Psoas muscle (tissue), 8 donors: ENCODE measurements around the gene GASK1B. TPM values are rescaled to one million over a fixed set of nuclear protein-coding genes. Genes with fewer than 3 reads are reported as not detected.
A peak's percentile ranks its signal among the peaks of the same experiment; 100 is the strongest.

Experiments
- ATAC-seq, 4 donors: fragments of 200-7000 bp; cut with Tn5 transposase; one replicate each; pipeline ENCODE4 v1.9.1; 2020; ENCODE audit warnings: moderate library complexity in 3 of 4, mild to moderate bottlenecking in 2 of 4
- DNase-seq, 2 donors: peaks; one replicate each; pipeline ENCODE4 v3.0.0-alpha.2; 2020
- H3K27ac ChIP-seq: fragments of 200-600 bp; one replicate; pipeline ENCODE4 v1.8.0; 2022
- H3K27me3 ChIP-seq, 3 donors: fragments of 200-600 bp in 1 of 3; one replicate each; pipeline versions ENCODE4 v1.6.1 to v1.8.0; 2013 to 2022; ENCODE audit warnings: low read length in 2 of 3, mild to moderate bottlenecking in 2 of 3, moderate library complexity in 1 of 3; ENCODE audit not compliant: insufficient read depth in 3 of 3
- H3K36me3 ChIP-seq, 2 donors: fragments of 200-600 bp in 1 of 2; one replicate each; pipeline versions ENCODE4 v1.6.1 to v1.8.0; 2013 to 2022; ENCODE audit warnings: low read depth in 1 of 2, mild to moderate bottlenecking in 1 of 2, moderate library complexity in 1 of 2; ENCODE audit not compliant: insufficient read depth in 1 of 2
- H3K4me1 ChIP-seq: fragments of 200-600 bp; one replicate; pipeline ENCODE4 v1.8.0; 2022
- H3K4me3 ChIP-seq: fragments of 200-600 bp; one replicate; pipeline ENCODE4 v1.8.0; 2022; ENCODE audit warnings: mild to moderate bottlenecking
- H3K9me3 ChIP-seq: fragments of 200-600 bp; one replicate; pipeline ENCODE4 v1.8.0; 2022
- WGBS, 3 donors: extraction: QIAGEN DNeasy Blood & Tissue Kit; methylation state at CpG; one replicate each; pipeline versions ENCODE4 v1.1.6 to v1.1.7; 2013; 5-methylcytosine and 5-hydroxymethylcytosine counted together
- intact Hi-C, 2 donors: fragments of 100-400 bp; cut with DNase I; formaldehyde crosslinking; loops; one replicate each; pipeline versions ENCODE4 v1.11.0 to v1.14.2; 2022
- polyA plus RNA-seq, 3 donors: library from polyadenylated mRNA; stranded (reverse); fragments of 200-250 nt; gene quantifications; one replicate each; pipeline ENCODE4 v1.2.3, GENCODE V29; 2013
- total RNA-seq, 4 donors: library from RNA; stranded (reverse); fragmentation: NEBNext Ultra II Directional in 2 of 4; extraction: Animal tissue kit (Norgen Biotek cat#: 25700) in 2 of 4; gene quantifications; one replicate each; pipeline versions ENCODE4 v1.2.1 to v1.2.4, GENCODE V29; 2021 to 2023
- TF ChIP-seq, protein P1 (sequence below): fragments of 200-600 bp; IDR thresholded peaks from one replicate; pipeline ENCODE4 v1.8.0; 2022; ENCODE audit warnings: antibody characterized with exemption
- donor health status: healthy with polysubstance abuse.
- donor health status: DM: no; HTN: no; CAD: no; lungs with moderate emphysema.
- donor health status: Bipolar disorder and iron deficiency.
- donor health status: healthy.
- donor health status: DM: yes; HTN: yes; CAD: no.
- donor health status: DM: no; HTN: no; CAD: no.
- donor health status: DM: no; HTN: no; CAD: no.
- donor health status: DM: yes; HTN: yes; CAD: no.

The GASK1B gene
- total and polyA plus RNA-seq, 7 donors = 2.6 to 16.7 (median 5.4) TPM

DNA sequence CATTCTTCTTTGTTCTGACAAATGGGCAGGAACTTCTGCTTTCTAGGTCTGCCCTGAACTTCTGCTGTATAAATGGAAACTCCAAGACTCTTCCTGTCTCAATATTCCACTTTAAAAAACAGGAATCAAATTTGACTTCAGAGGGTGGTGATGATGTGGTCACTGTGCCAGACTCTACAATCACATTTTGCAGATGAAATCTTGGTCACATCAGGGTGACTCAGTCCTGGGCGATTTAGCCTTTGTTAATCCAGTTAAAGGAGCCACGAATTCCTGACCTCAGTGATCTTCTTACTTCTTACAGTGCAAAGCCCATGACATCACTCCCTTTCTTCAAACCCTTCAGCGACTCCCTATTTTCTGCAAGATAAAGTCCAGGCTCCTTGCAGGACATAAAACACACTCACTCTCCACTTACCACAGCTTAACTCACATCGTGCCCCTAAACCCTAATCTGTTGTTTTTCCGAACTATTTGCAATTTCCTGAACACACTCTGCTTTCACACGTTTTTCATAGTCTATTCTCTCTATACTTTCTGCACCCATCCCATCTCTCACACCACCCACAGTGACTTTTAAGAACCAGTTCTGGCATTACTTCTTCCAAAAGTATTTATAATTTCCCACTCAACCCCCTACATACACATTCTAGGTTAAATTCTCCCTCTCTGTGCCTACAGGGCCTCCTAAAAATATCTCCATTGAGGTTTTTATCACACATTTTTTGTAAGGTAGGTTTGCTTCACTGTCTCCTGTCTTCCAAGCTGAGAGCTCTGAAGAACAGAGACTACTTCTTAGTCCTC is 11.1 kb downstream of the GASK1B start:
- Histone ChIP-seq H3K9me3 (no peaks in the 10 kb centered on the region), H3K27me3 (no peaks in the 10 kb centered on the region), H3K36me3 (no peaks in the 10 kb centered on the region), H3K4me3 (no peak overlapping the region), H3K27ac (peak overlapping the region; percentile 38), H3K4me1 (peaks cover 10% of the 10 kb centered on the region)
- peak in 1 of 2 donors; percentile 25 for DNase-seq
- TF ChIP-seq, protein P1, sequence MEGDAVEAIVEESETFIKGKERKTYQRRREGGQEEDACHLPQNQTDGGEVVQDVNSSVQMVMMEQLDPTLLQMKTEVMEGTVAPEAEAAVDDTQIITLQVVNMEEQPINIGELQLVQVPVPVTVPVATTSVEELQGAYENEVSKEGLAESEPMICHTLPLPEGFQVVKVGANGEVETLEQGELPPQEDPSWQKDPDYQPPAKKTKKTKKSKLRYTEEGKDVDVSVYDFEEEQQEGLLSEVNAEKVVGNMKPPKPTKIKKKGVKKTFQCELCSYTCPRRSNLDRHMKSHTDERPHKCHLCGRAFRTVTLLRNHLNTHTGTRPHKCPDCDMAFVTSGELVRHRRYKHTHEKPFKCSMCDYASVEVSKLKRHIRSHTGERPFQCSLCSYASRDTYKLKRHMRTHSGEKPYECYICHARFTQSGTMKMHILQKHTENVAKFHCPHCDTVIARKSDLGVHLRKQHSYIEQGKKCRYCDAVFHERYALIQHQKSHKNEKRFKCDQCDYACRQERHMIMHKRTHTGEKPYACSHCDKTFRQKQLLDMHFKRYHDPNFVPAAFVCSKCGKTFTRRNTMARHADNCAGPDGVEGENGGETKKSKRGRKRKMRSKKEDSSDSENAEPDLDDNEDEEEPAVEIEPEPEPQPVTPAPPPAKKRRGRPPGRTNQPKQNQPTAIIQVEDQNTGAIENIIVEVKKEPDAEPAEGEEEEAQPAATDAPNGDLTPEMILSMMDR = no peak
- 39 to 50% (median 40%) methylated on average over 6 of the region's 6 CpGs for WGBS, 3 donors
- intact Hi-C loops = no loop called here
- ATAC-seq = peak; percentile 46 to 74 (median 70)

- Histone ChIP-seq H3K27ac (no peak overlapping the region), H3K9me3 (no peaks in the 10 kb centered on the region), H3K27me3 (no peaks in the 10 kb centered on the region), H3K4me1 (peaks cover 1% of the 10 kb centered on the region), H3K36me3 (no peaks in the 10 kb centered on the region), H3K4me3 (no peak overlapping the region)
- intact Hi-C loops = no loop called here
- no peak for ATAC-seq
- TF ChIP-seq, protein P1 = no peak
- DNase-seq = no peak
- 37 to 55% (median 39%) methylated on average over 4 of the region's 4 CpGs for WGBS, 3 donors
Observed at GRCh38 chr4:158159718-158160094, 13.1 kb downstream of the GASK1B start.

DNA sequence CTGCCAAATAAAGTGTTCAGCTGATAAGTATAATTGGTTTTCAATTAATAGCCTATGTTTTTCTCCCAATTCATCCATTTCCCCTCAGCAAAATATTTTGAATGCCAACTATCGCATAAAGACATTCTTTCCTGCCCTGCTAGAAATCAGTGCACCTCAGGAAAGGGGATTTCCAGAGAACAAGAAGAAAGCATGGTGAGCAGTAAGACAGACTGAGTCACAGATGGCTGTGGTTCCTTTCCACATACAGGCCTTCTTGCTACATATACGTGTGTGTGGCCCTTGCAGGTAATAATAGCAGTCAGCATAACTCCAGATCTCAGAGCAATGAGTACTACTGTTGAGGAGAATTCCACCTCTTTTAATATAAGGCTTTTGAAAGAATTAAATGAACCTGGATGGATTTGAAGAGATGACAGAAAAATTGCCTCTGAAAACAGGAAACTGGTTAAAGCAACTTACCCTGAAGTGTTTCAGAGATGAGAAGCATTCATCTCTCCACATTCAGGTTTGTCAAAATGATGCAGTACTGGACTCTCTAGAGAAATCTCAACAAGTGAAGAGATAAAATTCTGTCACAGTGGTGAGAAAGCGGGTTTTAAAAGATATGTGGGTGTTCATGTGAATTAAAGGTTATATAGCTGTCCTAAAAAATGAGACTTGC is 13.6 kb downstream of the GASK1B start:
- Histone ChIP-seq H3K9me3 (no peaks in the 10 kb centered on the region), H3K36me3 (no peaks in the 10 kb centered on the region), H3K27me3 (no peaks in the 10 kb centered on the region), H3K27ac (no peak overlapping the region), H3K4me1 (no peaks in the 10 kb centered on the region), H3K4me3 (no peak overlapping the region)
- WGBS, 3 donors = 58 to 72% (median 59%) methylated on average over 3 of the region's 3 CpGs
- intact Hi-C loops = no loop called here
- TF ChIP-seq, protein P1 = no peak
- no peak for DNase-seq
- no peak for ATAC-seq

- intact Hi-C loops = no loop called here
Observed at GRCh38 chr4:158157412-158157811, 15.4 kb downstream of the GASK1B start.

More at GRCh38 chr4:158157412-158157811, 15.4 kb downstream of the GASK1B start:
- ATAC-seq (no peak), DNase-seq (no peak)
- Histone ChIP-seq H3K9me3 (no peaks in the 10 kb centered on the region), H3K4me3 (no peak overlapping the region), H3K27me3 (no peaks in the 10 kb centered on the region), H3K27ac (no peak overlapping the region), H3K4me1 (no peaks in the 10 kb centered on the region), H3K36me3 (no peaks in the 10 kb centered on the region)
- WGBS, 3 donors = 56 to 64% (median 63%) methylated on average over 4 of the region's 4 CpGs
- TF ChIP-seq, protein P1 = no peak
